HG03064 (cell line): ENCODE results near the gene RNF220.

ENCODE experiments used
- ATAC-seq: cut with Tn5 transposase; IDR thresholded peaks from one replicate; pipeline ENCODE4 v1.9.1; 2021; ENCODE audit warnings: low read depth; ENCODE audit not compliant: unreplicated experiment

The RNF220 gene

GRCh38 chr1:44515416-44515815 lies 110.4 kb downstream of the RNF220 start:
- ATAC-seq: no peak

DNA sequence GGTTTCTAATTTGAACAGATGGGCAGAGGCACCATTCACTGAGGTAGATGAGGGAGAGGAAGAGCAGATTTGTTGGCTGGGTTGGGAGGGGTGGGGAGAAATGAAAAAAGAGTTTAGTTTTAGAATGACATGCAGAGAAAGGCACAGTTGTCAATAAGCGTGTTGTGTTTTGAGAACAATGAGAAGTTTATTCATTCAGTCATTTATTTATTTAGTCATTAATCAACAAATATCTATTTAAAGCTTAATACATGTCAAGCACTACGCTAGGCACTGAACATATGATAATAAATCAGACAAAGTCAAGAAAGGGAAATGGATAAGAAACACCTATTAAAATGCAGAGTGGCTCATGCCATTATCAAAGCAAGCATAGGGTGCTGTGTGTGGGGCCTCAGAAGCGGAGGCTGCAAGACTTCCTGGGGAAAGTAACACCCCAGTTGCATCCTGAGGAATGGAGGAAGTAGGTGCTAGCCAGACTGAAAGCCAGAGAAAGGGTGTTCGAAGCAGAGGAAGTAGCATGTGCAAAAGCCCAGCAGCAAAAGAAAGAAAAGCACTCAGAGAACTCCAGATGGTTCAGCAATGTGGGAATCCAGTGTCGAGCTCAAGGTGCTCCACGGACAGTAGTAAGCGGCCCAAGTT lies 114.1 kb downstream of the RNF220 start:
- ATAC-seq: no peak

DNA sequence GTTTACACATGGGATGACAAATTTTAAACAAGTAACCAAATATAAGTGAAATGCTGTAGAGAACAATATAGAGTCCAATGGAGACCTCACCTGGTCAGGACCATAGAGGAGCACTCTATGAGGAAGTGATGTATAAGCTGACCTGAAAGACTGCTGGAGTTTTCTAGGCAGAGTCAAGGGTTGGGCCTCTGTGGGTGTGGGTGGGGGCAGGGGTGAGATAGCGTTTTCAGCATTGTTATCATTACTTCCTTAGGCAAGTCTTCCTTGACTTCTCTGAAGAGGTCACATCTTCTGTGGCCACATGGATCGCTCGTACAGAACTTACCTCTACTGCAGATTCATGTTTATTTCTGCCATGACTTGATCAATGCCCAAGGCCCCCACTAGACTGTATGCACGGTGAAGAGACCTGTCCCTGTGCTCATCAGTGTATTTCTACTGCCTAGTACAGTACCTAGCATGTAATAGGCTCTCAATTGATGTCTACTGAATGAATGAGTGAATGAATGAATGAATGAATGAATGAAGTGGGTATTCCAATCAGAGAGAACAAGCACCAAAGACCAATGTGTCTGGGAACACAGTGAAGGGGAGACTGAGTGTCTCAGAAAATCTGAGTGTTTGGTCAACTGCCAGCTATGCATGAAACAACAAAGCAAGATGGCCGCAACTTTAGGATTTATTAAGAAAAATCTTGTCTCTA lies 116.5 kb downstream of the RNF220 start:
- no peak for ATAC-seq

DNA sequence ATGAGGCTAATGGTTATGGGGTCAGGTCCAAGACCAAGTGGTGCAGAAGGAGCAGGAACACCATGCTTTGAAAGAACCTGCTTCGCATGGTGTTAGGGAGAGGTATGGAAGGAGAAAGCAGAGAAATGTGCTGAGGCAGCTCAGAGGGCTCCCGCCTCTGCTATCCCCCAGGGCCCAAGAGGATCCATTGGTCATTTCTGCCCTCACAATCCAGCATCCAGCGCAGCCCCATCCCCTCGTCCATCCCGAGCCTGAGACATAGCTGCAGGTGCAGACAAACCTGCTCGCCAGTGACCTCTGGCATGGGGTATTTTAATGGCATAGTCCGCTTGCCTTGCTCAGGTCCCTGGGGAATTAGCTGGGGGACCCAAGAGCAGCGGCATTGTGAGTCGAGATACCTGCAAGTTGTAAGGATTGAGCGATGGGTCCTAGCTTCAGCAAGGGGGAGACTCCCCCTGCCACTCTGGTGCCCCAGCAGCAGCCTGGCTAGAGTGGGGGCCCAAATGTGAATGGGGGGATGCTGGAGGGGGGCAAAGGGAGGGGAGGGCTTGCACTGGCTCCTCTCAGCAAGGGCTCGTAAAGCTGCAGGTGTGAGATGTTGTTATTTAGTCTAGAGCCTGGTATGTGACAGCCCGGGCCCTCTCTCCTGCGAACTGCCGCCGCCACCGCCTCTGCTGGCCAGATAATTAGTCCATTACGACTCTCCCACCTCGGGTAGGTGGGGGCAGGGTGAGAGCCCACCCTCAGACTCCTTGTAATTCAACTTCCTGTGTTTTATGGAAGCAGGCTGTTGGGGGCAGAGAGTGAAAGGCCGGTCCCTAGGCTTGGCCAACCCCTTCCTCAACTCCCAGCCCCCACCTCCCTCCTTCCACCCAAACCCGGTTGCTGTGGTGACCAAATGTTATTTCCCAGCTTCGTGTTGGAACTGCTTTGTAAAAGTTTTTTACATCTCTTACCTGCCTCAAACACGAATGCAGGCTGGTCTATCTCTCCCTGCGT lies 118.8 kb downstream of the RNF220 start:
- no peak for ATAC-seq

- no peak for ATAC-seq
These were observed 119.8 kb downstream of the RNF220 start for GRCh38 chr1:44524655-44525500.

DNA sequence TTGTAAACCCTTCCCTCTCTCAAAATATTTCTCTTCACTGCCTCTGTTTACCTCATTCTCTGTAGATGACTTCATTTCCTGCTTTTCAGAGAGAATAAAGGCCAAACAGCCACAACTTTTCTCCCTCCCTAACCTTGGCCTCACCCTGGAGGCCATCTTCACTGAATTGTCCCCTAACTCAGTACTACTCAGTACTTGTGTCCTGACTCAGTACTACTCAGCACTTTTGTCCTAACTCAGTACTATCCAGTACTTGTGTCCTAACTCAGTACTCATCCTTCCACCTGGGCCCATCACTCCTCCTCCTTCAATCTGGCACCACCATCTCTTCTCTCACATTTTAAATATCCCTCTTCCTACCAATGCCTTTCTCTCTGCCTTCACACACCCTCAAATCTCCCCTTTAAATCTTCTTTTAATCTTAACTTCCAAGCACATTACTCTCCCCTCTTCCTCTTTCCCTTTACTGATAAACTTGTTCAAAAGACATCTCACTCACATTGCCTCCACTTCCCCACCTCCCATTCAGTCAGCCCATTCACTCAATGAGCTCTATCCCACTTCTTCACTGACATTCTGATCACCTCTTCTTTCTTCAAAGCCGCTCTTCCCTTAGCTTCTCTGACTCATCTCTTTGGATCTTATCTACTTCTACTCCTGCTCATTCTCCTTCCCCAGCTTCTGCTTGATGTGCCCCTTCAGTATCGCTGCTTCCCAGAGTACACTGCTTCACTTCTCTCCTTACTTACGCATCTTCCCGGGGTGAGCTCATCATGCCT lies 121.4 kb downstream of the RNF220 start:
- ATAC-seq: no peak

DNA sequence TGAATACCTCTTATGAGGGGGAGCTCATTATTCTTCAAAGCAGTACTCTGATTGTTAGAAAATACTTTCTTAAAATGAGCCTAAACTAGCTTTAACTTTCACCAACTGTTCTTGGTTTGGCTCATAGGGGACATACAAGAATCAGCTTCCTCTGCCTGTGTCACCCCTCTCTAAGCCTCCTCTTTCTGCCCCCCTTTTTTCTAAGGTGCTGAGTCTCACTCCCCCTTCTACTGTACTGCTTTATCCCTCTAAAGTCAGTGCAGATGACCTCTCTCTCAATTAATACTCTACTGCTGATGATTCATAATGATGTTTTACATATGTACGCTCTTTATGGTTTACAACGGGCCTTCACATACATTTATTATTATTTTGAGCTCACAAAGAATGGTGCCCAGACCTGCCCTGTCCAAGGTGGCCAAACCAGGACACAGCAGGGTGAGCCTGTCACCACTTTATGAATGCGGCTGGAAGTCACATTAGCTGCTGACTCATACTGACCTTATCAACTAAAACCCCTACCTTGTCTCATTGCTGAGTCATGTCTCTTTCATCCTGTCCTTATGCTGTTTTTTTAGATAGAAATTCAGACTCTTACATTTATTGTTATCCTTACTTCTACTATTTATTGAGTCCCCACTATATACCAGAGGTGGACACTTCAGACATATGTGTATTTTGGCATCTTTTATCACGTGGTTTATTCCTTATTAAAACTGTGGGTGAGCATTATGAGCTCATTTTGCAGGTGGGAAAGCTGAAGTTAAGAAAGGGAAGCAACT lies 126.9 kb downstream of the RNF220 start:
- ATAC-seq: no peak

DNA sequence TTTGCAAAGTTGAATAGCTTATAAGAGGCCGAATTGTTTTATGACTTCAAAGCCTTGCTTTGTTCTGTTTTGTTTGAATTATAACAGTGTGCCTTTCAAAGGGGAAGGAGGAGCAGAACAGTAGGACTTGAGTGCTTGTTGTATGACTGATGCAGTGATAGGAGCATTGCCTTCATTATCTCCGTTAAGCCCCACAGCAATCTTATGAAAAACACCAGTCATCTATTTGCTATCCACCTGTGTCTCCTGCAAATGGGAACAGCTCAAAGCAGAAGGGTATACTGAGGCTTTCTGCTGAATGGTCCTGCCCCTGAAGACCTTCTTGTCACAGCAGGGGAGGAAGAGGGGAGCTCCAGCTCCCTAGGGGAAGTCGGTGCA lies 127.5 kb downstream of the RNF220 start:
- ATAC-seq: no peak

DNA sequence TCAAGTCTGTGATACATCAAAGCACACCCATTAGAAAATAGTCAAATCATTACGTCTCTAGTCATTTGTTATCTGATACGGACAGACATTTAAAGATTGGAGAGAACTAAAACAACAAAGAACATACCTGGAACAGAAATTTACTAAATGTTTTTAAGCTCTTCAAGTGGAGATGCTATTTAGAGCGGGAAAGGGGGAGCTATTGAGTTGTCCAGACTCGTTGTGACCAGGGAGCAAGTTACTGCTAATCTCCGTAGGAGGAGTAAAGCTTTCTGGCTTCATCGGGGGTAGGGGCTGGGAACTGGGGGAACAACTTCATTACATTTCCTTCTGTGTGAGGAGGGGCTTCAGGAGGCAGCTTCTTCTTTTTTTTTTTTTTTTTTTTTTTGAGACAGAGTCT lies 129.7 kb downstream of the RNF220 start:
- no peak for ATAC-seq

- ATAC-seq: no peak
These were observed 131.5 kb downstream of the RNF220 start for GRCh38 chr1:44536357-44537209.

DNA sequence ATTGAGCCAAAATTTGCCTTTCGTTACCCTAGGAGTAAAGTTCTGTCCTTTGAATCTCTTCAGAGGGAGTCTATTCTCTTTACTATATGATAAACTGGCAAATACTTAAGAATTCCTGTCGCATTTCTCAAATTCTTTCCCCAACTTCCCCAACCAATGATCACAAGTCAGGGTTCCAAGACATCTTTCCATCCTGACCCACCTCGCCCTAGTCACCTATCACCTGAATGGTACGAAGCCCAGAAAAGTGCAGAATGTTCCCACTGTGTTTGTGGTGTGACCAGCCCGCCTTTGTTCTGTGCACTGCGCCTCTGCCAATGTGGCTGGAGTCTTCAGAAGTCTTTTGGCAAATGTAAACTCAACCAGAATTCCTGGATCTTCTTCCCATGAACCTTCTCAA lies 132.5 kb downstream of the RNF220 start:
- ATAC-seq: no peak

DNA sequence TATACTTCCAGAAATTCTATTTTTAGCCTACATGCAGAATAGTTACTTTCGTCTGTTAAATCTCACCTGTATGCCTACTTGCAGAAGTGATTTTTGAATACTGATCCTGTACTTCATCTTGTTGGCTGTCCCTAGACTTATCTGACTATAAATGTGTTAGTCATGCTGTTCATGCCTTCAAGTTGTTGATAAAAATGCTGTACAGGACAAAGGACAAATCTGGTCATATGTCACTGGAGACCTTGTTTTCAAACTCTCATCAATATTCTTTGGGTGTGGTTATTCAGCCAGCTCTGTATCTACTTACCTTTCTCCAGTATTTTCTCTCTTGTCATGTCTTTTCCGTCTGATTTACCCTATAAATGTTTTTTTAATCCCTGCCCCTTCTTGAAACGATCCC lies 132.9 kb downstream of the RNF220 start:
- no peak for ATAC-seq

DNA sequence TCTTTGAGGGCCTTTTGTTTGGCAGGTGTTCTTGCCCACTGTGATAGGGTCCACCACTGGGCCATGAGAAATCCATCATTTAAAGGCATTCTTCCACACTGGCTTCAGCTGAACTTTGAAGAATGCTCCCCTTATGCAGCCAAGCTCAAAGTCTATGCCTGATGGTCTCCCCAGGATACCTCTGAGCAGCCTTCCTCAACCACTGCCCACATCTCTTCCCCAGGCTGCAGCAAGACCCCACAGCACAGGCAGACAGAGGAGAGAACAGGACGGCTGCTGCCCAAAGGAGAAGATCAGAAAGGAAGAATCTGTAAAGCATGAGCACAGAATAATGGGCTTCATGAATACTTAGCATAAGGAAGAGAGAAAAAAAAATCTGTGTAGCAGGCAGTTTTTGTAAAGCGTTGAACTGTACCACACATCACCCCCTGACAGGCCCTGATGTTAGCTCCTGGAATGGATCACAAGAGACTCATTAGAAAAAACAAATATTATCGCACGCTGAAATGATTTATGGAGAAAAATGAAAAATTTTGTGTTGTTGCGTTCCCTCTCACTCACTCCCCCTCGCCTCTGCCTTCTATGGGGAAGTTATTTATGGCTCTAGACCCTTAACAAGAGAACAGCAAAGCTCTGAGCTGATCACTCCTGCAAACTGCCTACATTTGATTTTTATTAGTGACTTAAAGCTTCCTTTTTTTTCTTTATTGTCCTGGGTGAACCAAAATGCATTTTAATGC lies 135.1 kb downstream of the RNF220 start:
- ATAC-seq: no peak

GRCh38 chr1:44542420-44543063 lies 137.5 kb downstream of the RNF220 start:
- no peak for ATAC-seq

DNA sequence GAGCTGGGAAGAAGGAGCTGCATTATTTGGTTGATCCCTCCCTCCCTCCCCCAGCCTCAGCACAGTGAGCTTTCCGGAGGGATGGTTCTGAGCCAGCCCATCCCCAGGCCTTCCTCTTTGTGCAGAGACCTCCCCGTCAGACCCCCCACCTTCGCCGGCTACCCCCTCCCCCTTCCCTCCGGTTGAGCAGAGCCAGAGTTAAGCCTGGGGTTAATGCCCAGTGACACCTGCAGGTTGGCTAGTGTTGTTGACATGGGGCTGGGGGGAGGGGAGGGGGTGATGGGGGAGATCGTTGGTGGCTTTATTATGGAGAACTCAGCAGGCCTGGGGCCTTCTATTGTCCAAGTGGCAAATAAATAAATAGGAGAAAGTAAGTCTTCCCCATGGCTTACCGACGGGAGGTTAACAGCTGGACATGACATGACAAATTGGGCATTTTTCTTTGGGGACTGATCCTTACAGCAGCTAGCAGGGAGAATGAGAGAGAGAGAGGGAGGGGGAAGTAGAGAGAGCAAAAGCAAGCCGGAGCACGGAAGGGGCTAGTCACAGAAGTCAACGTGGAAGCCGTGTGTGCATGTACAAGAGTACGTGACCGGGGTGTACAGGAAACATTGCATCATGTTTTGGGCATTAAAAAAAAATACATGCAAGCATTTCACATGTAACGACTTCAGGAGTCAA lies 138.1 kb downstream of the RNF220 start:
- ATAC-seq: no peak

DNA sequence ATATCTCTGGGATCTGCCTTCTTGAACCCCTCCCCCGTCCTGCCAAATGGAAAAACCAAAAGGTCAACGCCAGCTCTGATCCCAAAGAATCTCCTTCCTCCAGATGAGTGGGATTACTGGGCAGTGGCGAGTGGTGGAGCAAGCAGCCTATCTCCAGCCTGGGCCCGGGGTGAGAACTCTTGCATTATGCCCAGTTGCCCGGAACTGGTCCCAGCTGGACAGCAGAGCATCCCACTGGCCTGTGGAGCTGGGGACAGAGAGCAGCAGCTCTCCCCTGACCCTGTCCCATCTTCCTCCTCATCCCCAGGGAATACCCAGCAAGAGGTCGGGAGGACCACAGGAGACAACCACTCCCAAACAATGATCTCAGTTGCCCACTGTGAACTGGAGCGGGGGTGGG lies 138.7 kb downstream of the RNF220 start:
- ATAC-seq: no peak
